Body of pancreas (tissue), 4 donors: ENCODE data around the gene OTULINL.

Source experiments
- POLR2A ChIP-seq, 3 donors: fragments of 450-650 bp; IDR thresholded peaks; one replicate each; pipeline ENCODE4 v1.6.1; 2016; ENCODE audit warnings: antibody characterized with exemption in 3 of 3, mild to moderate bottlenecking in 2 of 3
- TF ChIP-seq, protein P1 (sequence below), 7 experiments: fragments of 450-650 bp in 4 of 7; fragments of 200-600 bp in 3 of 7; sonication (generic) in 3 of 7; IDR thresholded peaks; one replicate each; pipeline ENCODE4 v1.5.1; 2016 to 2019; ENCODE audit warnings: antibody characterized with exemption in 7 of 7

DNA sequence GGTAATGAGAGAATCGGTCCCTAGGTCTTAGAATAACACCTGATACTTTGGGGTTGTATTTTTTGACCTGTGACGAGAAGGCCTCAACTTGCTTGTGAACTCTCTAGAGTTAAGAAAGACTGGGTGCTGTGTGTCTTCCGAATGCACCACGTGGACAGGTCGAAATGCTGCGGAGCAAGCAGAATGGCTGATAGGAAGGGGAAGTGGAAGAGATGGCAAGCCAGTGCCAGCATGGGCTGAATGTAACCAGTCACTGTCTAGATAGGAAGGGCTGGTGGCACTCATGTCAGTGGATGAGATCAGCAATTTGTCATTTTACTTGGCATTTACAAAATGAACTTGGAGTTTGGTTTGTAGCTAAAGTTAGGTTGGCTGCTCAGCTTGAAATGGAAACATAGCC, 5.6 kb downstream of the OTULINL start:
- TF ChIP-seq POLR2A (IDR thresholded peaks at IDR 0.05), result no peak
- TF ChIP-seq, protein P1, sequence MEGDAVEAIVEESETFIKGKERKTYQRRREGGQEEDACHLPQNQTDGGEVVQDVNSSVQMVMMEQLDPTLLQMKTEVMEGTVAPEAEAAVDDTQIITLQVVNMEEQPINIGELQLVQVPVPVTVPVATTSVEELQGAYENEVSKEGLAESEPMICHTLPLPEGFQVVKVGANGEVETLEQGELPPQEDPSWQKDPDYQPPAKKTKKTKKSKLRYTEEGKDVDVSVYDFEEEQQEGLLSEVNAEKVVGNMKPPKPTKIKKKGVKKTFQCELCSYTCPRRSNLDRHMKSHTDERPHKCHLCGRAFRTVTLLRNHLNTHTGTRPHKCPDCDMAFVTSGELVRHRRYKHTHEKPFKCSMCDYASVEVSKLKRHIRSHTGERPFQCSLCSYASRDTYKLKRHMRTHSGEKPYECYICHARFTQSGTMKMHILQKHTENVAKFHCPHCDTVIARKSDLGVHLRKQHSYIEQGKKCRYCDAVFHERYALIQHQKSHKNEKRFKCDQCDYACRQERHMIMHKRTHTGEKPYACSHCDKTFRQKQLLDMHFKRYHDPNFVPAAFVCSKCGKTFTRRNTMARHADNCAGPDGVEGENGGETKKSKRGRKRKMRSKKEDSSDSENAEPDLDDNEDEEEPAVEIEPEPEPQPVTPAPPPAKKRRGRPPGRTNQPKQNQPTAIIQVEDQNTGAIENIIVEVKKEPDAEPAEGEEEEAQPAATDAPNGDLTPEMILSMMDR (IDR thresholded peaks at IDR 0.05), result no peak
